Endodermal cell (in vitro differentiated cells): ENCODE data around the gene LRBA. TPM values are rescaled to one million over a fixed set of nuclear protein-coding genes. Genes with fewer than 3 reads are reported as not detected.

ENCODE experiments used
- DNase-seq: peaks from one replicate; pipeline ENCODE4 v3.0.0-alpha.2; 2017
- H3K27ac ChIP-seq: 2 replicates; pipeline ENCODE4 v1.5.1; 2013; ENCODE audit warnings: mild to moderate bottlenecking, low read depth, low read length, moderate library complexity
- H3K27me3 ChIP-seq: 2 replicates; pipeline ENCODE4 v1.6.1; 2013; ENCODE audit warnings: mild to moderate bottlenecking, low read length, moderate library complexity; ENCODE audit not compliant: insufficient read depth, control insufficient read depth, poor library complexity, severe bottlenecking
- H3K36me3 ChIP-seq: 2 replicates; pipeline ENCODE4 v1.7.0; 2013; ENCODE audit warnings: mild to moderate bottlenecking, low read length, moderate library complexity; ENCODE audit not compliant: control insufficient read depth, insufficient read depth
- H3K4me1 ChIP-seq: one replicate; pipeline ENCODE4 v1.7.0; 2013; ENCODE audit warnings: low read length; ENCODE audit not compliant: control insufficient read depth, insufficient read depth
- H3K4me3 ChIP-seq: 2 replicates; pipeline ENCODE4 v1.5.1; 2013; ENCODE audit warnings: mild to moderate bottlenecking, low read length, moderate library complexity
- H3K9ac ChIP-seq: 2 replicates; pipeline ENCODE4 v1.6.1; 2013; ENCODE audit warnings: mild to moderate bottlenecking, low read length, moderate library complexity; ENCODE audit not compliant: poor library complexity, severe bottlenecking; ENCODE audit errors: extremely low read depth
- H3K9me3 ChIP-seq: 2 replicates; pipeline ENCODE4 v1.6.1; 2013; ENCODE audit warnings: mild to moderate bottlenecking, low read length, moderate library complexity; ENCODE audit not compliant: control insufficient read depth
- H3K27ac Mint-ChIP-seq: 2 replicates; pipeline ENCODE4 v1.8.0; 2020; ENCODE audit warnings: mixed read lengths
- H3K27me3 Mint-ChIP-seq: 2 replicates; pipeline ENCODE4 v1.8.0; 2021; ENCODE audit warnings: mild to moderate bottlenecking, mixed read lengths; ENCODE audit not compliant: insufficient read depth
- H3K36me3 Mint-ChIP-seq: 2 replicates; pipeline ENCODE4 v1.8.0; 2020; ENCODE audit warnings: low read depth, mixed read lengths
- H3K4me1 Mint-ChIP-seq: 2 replicates; pipeline ENCODE4 v1.8.0; 2020; ENCODE audit warnings: mixed read lengths
- H3K4me3 Mint-ChIP-seq: 2 replicates; pipeline ENCODE4 v1.8.0; 2020; ENCODE audit warnings: mild to moderate bottlenecking, moderate library complexity, mixed read lengths
- H3K9me3 Mint-ChIP-seq: 2 replicates; pipeline ENCODE4 v1.8.0; 2020; ENCODE audit warnings: mild to moderate bottlenecking, mixed read lengths
- WGBS, 2 experiments: methylation state at CpG; one replicate each; pipeline versions ENCODE4 v1.1.5 to v1.1.7; 2013; ENCODE audit warnings: missing lambda C conversion rate in 2 of 2, mixed read lengths in 1 of 2; ENCODE audit not compliant: insufficient coverage in 1 of 2, insufficient read length in 1 of 2; 5-methylcytosine and 5-hydroxymethylcytosine counted together
- total RNA-seq, 2 donors: library from RNA; stranded (reverse); fragmentation: NEBNext Ultra II Directional in 1 of 2; extraction: Animal tissue kit (Norgen Biotek cat#: 25700) in 1 of 2; gene quantifications; 2 replicates in 1 of 2; 3 replicates in 1 of 2; pipeline ENCODE4 v1.2.1, GENCODE V29; 2021
- TF ChIP-seq, protein P1 (sequence below): fragments of 200-600 bp; sonication (generic); conservative IDR thresholded peaks from 2 replicates; pipeline ENCODE4 v1.5.0; 2021; ENCODE audit warnings: antibody characterized with exemption, mild to moderate bottlenecking

LRBA gene
- total RNA-seq, 2 donors from 2014 or later, result 77.3 to 95.9 TPM

DNA sequence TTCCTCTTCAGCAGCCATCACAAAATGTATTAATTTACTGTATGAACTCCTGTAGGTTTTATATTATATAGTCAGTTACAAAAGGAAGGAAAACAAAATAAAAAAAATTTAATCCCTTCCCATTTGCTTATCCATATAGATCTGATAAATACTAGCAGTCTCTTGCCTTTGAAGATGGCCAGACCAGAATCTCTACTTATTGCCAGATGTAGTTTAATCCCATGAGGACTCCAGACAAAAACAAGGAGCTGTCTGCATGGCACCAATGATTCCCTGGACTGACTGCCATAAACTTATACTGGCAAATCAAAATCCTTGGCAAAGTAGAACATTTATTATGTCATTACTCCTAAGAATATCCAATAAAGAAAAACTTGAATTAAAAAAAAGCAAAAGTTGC, 656.4 kb downstream of the LRBA start:
- Mint-ChIP-seq H3K9me3 (no peaks in the 10 kb centered on the region), H3K27ac (no peak overlapping the region), H3K4me1 (no peaks in the 10 kb centered on the region), H3K36me3 (no peaks in the 10 kb centered on the region), H3K27me3 (peaks cover 3% of the 10 kb centered on the region), H3K4me3 (no peak overlapping the region)
- TF ChIP-seq, protein P1, sequence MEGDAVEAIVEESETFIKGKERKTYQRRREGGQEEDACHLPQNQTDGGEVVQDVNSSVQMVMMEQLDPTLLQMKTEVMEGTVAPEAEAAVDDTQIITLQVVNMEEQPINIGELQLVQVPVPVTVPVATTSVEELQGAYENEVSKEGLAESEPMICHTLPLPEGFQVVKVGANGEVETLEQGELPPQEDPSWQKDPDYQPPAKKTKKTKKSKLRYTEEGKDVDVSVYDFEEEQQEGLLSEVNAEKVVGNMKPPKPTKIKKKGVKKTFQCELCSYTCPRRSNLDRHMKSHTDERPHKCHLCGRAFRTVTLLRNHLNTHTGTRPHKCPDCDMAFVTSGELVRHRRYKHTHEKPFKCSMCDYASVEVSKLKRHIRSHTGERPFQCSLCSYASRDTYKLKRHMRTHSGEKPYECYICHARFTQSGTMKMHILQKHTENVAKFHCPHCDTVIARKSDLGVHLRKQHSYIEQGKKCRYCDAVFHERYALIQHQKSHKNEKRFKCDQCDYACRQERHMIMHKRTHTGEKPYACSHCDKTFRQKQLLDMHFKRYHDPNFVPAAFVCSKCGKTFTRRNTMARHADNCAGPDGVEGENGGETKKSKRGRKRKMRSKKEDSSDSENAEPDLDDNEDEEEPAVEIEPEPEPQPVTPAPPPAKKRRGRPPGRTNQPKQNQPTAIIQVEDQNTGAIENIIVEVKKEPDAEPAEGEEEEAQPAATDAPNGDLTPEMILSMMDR, result no peak
- H3K27me3 ChIP-seq, result no peaks in the 10 kb centered on the region
- DNase-seq, result no peak
- H3K4me3 ChIP-seq, result no peak overlapping the region
- H3K27ac ChIP-seq, result no peak overlapping the region
- H3K9ac ChIP-seq, result no peak overlapping the region
- no peaks in the 10 kb centered on the region for H3K4me1 ChIP-seq
- H3K36me3 ChIP-seq, result no peaks in the 10 kb centered on the region
- H3K9me3 ChIP-seq, result no peaks in the 10 kb centered on the region

DNA sequence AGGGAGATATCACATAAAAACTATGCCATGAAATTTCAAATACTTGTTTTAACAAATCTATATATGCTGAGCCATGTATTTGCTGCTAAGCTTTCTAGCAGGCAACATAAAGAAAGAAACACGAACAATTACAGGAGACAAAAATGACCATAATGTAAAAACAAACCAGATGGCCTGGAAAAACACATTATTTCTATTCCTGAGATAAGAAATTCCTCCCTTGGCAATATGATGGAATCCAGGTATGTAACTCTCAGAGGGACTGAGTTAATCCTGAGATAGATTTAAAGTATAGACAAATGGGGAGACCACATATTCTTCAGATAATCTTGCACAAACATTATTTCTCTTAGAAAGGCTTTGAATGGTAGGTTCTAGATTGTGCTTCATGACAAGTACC, 657.3 kb downstream of the LRBA start:
- DNase-seq, result no peak
- Histone ChIP-seq H3K9me3 (no peaks in the 10 kb centered on the region), H3K4me1 (no peaks in the 10 kb centered on the region), H3K36me3 (no peaks in the 10 kb centered on the region), H3K27me3 (no peaks in the 10 kb centered on the region), H3K27ac (no peak overlapping the region), H3K9ac (no peak overlapping the region), H3K4me3 (no peak overlapping the region)
- 89% methylated on average over 1 of the region's 1 CpG; no CpG with 5 or more reads in 1 of the 2 experiments for WGBS, 2 experiments
- TF ChIP-seq, protein P1, result no peak
- H3K27me3 Mint-ChIP-seq, result peaks cover 1% of the 10 kb centered on the region
- H3K4me1 Mint-ChIP-seq, result no peaks in the 10 kb centered on the region
- no peaks in the 10 kb centered on the region for H3K9me3 Mint-ChIP-seq
- no peak overlapping the region for H3K4me3 Mint-ChIP-seq
- no peaks in the 10 kb centered on the region for H3K36me3 Mint-ChIP-seq
- H3K27ac Mint-ChIP-seq, result no peak overlapping the region

DNA sequence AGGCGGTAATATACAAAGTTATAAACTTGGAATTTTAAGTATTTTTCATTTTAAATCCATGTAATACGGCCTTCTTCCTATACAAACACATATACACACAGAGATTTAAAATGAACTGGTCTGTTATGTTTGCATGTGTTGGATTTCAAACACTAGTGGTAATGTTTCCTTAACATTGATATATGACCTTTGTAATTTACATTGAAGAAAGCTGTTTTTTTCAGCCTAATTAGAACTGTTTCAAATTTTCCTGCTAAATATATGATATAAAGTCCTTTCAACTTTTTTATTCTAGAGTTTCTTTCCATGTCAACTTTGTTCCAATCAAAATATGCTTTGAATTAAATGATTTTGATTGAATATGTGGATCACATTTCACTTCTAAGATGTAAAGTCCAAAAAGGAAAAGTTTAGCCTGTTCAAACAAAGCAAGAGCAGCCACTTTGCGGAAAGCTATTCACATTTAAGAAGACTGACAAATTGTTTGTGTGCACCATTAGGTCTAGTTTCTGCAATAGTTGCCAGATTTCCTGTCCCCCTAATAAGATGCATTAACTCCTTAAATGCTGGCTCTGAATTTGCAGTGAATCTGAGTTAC, 659.1 kb downstream of the LRBA start:
- H3K27ac ChIP-seq, result no peak overlapping the region
- no peaks in the 10 kb centered on the region for H3K27me3 ChIP-seq
- H3K4me1 Mint-ChIP-seq, result no peaks in the 10 kb centered on the region
- H3K27me3 Mint-ChIP-seq, result peaks cover 1% of the 10 kb centered on the region
- H3K36me3 ChIP-seq, result no peaks in the 10 kb centered on the region
- H3K36me3 Mint-ChIP-seq, result no peaks in the 10 kb centered on the region
- no peaks in the 10 kb centered on the region for H3K9me3 ChIP-seq
- no peak overlapping the region for H3K4me3 ChIP-seq
- TF ChIP-seq, protein P1, result no peak
- H3K27ac Mint-ChIP-seq, result no peak overlapping the region
- H3K9me3 Mint-ChIP-seq, result no peaks in the 10 kb centered on the region
- H3K4me1 ChIP-seq, result no peaks in the 10 kb centered on the region
- no peak overlapping the region for H3K4me3 Mint-ChIP-seq
- 67 to 89% methylated on average over 1 of the region's 3 CpGs for WGBS, 2 experiments
- no peak overlapping the region for H3K9ac ChIP-seq
- no peak for DNase-seq
